ENCODE results near the gene EDN1.
"Not testable (repeated sequence)": the region's sequence is repeated elsewhere in the genome, so short reads cannot be mapped to it uniquely, and the experiment has no call there.

EDN1 gene

GRCh38 chr6:12294851-12295536 lies 4.8 kb downstream of the EDN1 start:
- no peak for DNase-seq (ENCODE audit: low spot score)

- no peak for DNase-seq (ENCODE audit: low spot score)
These were observed 5.5 kb downstream of the EDN1 start for GRCh38 chr6:12295558-12296254.

- DNase-seq (ENCODE audit: low spot score), result peak; percentile 4
These were observed 6.1 kb downstream of the EDN1 start for GRCh38 chr6:12296255-12296573.

DNA sequence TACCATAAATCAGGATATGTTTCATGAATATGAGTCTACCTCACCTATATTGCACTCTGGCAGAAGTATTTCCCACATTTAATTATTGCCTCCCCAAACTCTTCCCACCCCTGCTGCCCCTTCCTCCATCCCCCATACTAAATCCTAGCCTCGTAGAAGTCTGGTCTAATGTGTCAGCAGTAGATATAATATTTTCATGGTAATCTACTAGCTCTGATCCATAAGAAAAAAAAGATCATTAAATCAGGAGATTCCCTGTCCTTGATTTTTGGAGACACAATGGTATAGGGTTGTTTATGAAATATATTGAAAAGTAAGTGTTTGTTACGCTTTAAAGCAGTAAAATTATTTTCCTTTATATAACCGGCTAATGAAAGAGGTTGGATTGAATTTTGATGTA lies 6.4 kb downstream of the EDN1 start:
- DNase-seq (ENCODE audit: low spot score), result peak; percentile 7

DNA sequence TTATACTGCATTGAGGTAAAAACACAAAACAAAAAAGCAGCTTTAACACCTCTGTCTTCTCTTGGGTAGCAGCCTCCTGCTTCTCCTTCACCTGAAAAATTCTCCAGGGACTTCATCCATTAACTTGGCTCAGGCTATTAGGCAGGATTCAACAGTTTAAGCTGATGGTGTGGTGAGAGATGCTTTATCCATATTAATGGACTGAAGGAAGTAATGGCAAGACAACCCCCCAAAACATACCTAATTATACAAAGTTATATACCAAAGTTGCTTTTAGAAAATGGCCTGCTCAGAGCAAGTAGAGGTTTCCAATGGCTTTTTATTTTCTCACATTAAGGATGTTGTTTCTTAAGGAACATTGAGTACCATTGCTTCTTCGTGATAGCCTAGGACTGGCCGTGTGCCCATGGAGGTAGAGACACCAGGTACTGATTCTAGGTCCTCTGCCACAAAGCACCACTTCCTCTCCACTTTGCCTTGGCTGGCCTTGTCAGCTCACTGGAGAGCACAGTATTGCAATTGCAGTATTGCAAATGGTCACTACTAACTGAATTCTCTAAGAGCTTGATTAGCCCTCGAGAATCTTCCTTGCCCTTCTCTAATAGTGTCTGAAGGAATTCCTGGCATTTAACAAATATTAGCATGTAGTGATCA lies 7.3 kb downstream of the EDN1 start:
- no peak for DNase-seq (ENCODE audit: low spot score)

DNA sequence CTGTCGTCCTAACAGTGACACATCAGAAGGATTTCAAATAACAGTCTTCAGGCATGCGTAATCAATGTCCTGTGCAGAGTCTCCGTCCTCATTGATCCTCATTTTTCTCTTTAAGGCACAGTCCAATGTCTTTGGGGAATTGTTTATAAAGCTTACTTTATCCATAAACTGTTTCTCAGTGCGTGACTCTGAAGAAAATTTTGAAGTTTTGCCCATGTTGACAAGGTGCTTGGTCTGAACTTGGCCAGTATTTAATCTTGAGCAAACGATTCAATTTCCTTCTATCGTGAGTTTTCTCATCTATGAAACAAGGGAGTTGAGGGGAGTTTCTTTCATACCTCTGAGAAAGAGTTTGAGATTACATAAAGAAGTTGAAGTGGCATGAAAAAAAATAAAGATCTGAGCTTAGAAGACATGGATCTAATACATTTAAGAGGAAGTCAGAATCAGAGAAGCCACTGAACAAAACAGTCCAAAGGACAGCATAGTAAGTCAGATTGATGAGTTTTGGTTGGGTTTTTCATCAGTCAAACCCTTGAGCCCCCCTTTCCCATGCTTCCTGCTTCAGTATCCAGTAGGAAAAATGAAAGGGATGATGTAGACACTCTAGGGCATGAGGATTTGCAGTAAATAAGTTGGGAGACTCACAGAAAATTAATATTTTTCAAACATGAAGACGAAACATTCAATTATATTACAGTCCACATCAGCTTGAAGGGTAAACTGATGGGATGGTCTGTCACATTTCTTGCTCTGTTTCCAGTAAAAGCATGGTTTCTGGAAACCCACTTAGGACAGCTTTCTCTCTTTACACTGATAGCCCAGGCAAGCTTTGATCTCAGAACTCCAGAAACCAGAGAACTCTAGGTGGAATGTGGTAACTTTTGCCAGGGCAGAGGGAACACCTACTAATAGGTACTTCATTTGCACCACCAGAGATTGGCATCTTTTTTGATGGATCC lies 8.1 kb downstream of the EDN1 start:
- DNase-seq (ENCODE audit: low spot score), result peak; percentile 39

- peak; percentile 9 for DNase-seq (ENCODE audit: low spot score)
These were observed 8.8 kb downstream of the EDN1 start for GRCh38 chr6:12298995-12299394.

DNA sequence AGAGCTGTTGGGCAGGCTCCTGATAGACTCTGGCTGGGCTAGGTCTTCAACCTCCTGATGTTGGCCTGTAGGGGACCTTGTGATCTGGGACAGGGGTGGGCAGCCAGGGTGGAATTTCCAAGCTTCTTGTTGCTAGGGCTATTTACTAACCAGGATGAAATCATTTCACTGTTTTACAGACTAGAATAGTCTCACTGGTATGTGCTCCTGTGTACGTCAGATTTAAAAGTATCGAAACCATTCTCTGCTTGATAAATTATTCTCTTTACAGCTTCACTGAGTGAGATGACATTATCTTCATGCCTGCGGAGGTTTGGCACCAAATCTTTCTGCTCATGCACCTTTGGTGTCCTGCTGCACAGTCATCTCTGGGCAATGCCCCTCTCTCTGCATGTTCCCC lies 10.9 kb downstream of the EDN1 start:
- DNase-seq (ENCODE audit: low spot score), result no peak

GRCh38 chr6:12304487-12304886 lies 14.3 kb downstream of the EDN1 start:
- no peak for DNase-seq (ENCODE audit: low spot score)

GRCh38 chr6:12309070-12309469 lies 18.9 kb downstream of the EDN1 start:
- DNase-seq (ENCODE audit: low spot score), result no peak

DNA sequence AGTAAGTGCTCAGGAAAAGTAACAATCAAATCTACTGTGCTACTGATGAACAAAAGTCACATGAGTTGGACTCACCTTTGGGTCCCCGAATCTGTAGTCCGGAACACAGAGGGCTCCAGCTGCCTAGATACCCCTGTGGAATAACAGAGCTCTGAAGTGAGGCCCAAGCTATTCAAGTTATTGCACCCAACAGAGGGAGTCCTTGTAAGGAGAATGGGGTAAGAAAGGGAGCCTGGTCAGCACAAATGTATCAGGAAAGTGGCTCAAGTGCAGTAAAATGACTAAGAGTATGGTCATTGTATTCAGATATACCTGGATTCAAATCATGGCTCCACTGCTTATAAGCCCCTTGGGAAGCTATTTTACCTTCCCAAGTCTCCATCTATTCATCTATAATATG lies 20.9 kb downstream of the EDN1 start:
- DNase-seq (ENCODE audit: low spot score), result no peak

DNA sequence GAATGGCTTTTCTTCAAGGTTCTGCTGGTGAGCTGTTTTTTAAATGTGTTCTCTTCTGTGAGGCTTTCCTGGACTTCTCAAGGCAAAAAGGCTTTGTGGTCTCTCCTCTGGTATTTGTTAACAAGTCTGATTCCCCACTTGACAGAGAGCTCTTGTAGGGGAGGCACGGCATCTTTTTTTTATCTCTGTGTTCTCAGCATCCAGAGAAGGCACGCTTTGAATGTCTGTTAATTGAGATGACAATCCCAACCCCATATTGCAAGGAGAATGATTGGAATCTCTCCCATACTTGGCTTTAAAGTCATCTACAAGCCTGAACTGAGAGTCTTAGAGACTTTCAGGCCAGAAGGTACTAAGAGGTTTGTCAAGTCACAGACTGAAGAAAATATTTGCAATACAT lies 22.6 kb downstream of the EDN1 start:
- no peak for DNase-seq (ENCODE audit: low spot score)

GRCh38 chr6:12313306-12313991 lies 23.3 kb downstream of the EDN1 start:
- no peak for DNase-seq (ENCODE audit: low spot score)

DNA sequence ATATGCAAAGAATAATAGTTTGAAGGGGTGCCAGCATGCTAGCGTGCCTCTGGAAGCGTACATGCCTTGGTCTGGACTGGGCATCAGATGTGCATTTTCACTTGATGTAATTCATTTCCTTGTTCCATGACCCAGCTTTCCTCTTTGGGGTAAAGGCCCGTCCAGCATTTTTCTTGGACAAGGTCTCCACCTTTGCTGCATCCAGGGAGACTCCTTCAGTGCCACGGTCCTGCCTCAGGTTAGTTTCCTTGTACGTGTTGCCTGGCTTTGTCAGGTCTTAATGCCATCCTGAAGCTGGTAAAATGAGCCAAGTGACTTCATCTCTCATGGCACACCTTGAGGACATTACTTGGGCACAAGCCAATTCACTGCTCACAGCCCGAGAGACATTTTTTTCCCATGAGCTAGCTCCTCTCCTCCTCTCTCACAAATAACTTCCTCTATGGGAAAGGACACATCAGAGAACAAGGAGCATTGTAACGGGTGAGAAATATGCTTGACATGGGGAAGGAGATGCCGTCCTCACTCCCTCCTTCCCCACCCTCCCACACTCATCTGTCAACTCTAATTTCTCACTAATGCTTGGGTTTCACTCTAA lies 23.9 kb downstream of the EDN1 start:
- peak; percentile 26 for DNase-seq (ENCODE audit: low spot score)

DNA sequence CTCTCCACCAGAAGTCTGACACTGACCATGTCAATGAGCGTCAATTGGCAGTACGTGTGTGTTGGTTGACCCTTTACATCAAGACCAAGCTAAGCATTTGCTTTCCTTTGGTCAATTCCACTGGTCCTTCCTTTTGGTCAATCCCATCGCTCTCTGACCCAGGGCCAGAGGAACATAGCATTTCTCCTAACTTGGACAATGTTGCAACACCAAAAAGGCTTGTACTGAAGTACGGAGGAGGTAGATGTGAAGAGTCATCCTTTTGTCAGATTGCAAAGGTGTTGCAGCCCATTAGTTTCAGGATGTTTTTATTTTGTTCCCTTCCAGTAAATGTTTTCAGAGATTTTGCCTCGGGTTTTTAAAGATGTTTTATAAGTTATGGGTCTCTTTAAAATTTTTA lies 24.6 kb downstream of the EDN1 start:
- DNase-seq (ENCODE audit: low spot score), result no peak

DNA sequence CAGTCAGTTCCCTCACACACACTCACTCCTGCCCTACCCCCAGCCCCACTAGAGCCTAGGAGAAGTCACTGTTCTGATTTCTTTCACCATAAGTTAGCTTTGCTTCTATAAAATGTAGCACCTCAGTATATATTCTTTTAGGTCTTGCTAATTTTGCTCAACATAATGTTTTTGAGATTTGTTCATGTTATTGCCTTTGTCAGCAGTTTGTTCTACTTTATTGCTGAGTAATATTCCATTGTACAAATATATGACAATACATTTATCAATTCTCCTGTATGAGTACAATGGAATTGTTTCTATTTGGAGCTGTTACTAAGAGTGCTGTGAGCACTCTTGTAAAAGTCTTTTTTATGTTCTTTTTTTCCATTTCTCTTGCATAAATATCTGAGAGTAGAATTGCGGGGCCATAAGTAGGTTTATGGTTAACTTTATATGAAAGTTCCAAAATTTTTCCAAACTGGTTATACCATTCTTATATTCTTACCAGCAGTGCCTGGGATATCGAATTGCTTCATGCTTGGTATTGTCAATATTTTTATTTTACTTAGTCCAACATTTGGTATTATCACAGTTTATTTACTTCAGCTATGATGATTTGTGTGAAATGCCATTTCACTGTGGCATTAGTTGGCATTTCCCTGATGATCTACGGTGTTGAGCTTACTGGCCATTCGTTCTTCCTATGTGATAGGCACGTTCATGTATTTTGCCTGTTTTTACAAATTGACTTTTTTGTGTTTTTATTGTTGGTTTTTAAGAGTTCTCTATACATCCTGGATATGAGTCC lies 25.3 kb downstream of the EDN1 start:
- DNase-seq (ENCODE audit: low spot score), result no peak

GRCh38 chr6:12318749-12319148 lies 28.6 kb downstream of the EDN1 start:
- DNase-seq (ENCODE audit: low spot score), result no peak

GRCh38 chr6:12320074-12320473 lies 29.9 kb downstream of the EDN1 start:
- not testable (repeated sequence) for DNase-seq (ENCODE audit: low spot score)

DNA sequence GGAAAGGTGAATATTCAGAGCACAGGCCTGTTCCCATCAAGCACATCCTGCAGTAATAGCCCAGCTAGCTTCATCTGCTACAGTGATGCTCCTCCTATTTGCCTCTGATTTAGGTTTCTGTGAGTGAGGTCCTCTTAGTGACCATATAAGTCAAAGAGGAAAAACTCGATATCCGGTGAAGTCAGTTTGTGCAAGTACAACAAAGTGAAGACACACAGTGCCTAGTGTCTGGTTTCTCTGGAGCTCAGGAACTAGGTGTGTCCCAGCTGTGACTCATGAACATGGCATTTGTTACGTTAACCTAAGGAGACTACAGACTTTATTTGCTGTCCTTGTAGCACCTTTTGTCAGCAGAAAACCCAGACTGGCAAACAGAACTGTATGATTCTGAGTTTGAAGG lies 33.9 kb downstream of the EDN1 start:
- peak; percentile 80 for DNase-seq (ENCODE audit: low spot score)

GRCh38 chr6:12324748-12325147 lies 34.6 kb downstream of the EDN1 start:
- DNase-seq (ENCODE audit: low spot score), result no peak

GRCh38 chr6:12325872-12326271 lies 35.7 kb downstream of the EDN1 start:
- DNase-seq (ENCODE audit: low spot score), result no peak
